Measurements from ENCODE around the gene AGBL1.
"Not testable (repeated sequence)": the region's sequence is repeated elsewhere in the genome, so short reads cannot be mapped to it uniquely, and the experiment has no call there.

Gene AGBL1

GRCh38 chr15:87021751-87022150 is 942.1 kb downstream of the AGBL1 start:
- no peak for DNase-seq

- DNase-seq = no peak
These were observed 952.0 kb downstream of the AGBL1 start for GRCh38 chr15:87031540-87032230.

GRCh38 chr15:87032295-87032694 is 952.6 kb downstream of the AGBL1 start:
- no peak for DNase-seq

GRCh38 chr15:87033056-87033455 is 953.4 kb downstream of the AGBL1 start:
- peak; percentile 5 for DNase-seq

GRCh38 chr15:87034886-87035285 is 955.2 kb downstream of the AGBL1 start:
- no peak for DNase-seq

GRCh38 chr15:87038404-87038803 is 958.7 kb downstream of the AGBL1 start:
- no peak for DNase-seq

- DNase-seq = not testable (repeated sequence)
These were observed 962.9 kb downstream of the AGBL1 start for GRCh38 chr15:87042619-87043018.

GRCh38 chr15:87045746-87046145 is 966.1 kb downstream of the AGBL1 start:
- no peak for DNase-seq

- no peak for DNase-seq
These were observed 967.7 kb downstream of the AGBL1 start for GRCh38 chr15:87047203-87047965.
